ENCODE results near the gene GRIN3B.
A peak's percentile ranks its signal among the peaks of the same experiment; 100 is the strongest.

Gene GRIN3B

DNA sequence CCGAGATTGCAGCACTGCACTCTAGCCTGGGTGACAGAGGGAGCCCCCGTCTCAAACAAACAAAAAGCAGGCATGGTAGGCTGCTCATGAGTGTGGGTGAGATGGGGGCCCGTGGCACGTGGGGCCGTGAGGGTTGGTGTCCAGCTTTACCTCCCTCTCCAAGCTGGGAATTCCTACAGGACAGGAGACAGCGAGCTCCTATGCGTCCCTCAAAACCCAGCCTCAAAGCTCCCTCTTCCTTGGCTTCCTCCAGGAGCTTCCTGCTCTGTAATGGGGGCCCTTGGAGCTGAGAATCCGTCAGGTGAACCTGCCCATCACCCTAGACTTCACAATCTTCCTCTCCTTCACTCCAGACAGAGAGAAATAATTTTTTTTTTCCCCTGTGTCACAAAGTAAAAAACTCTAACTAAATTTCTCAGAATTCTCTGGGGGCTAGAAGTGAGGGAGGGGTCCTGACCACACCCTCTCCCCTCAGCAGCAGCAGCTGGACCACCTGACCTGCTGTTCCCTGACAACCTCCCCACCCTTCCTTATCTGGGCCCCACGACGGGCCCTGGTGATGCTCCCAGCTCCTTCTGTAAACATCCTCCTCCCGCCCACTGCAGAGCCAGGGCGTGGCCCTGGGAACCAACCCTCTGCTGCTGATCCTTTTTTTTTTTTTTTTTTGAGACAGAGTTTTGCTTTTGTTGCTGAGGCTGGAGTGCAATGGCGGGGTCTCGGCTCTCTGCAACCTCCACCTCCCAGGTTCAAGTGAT, 38.2 kb upstream of the GRIN3B start:
- Histone ChIP-seq H3K27me3 (replicated peaks in 2 of 5; ENCODE audit: control insufficient read depth in 4 of 5, insufficient read depth in 5 of 5, low read length in 4 of 5) (no peaks in the 10 kb centered on the region), H3K9me3 (ENCODE audit: control extremely low read depth in 1 of 5, control insufficient read depth in 4 of 5, insufficient read depth in 2 of 5, low read depth in 1 of 5, low read length in 4 of 5) (peaks cover 0 to 4% (median 3%) of the 10 kb centered on the region in 5 experiments), H3K4me3 (ENCODE audit: control insufficient read depth in 1 of 7, extremely low read depth in 1 of 7, insufficient read depth in 4 of 7, low read depth in 2 of 7, low read length in 6 of 7) (no peak overlapping the region), H3K27ac (ENCODE audit: insufficient read depth in 1 of 2, low read depth in 1 of 2, low read length in 2 of 2, poor library complexity in 1 of 2, severe bottlenecking in 2 of 2) (no peak overlapping the region), H3K4me1 (ENCODE audit: control extremely low read depth in 1 of 4, control insufficient read depth in 4 of 4, insufficient read depth in 4 of 4, low read length in 3 of 4) (peaks cover 0 to 24% (median 11%) of the 10 kb centered on the region in 4 experiments), H3K36me3 (ENCODE audit: control insufficient read depth in 4 of 4, insufficient read depth in 4 of 4, low read length in 3 of 4) (peaks cover 5 to 65% (median 28%) of the 10 kb centered on the region in 4 experiments)
- peak in 1 of 3 donors; percentile 36 for DNase-seq
- CTCF ChIA-PET: interaction anchor here (0.7 to 1.3 kb wide), 6 partner anchors 9 to 38 kb away, joined by 3 to 5 read pairs (median 3); no protein-coding TSS in a partner anchor
- 93% methylated on average over 7 of the region's 14 CpGs for WGBS (ENCODE audit: insufficient coverage)
- POLR2A ChIA-PET: no interaction called here

- 92% methylated on average over 21 of the region's 31 CpGs for WGBS (ENCODE audit: insufficient coverage)
- POLR2A ChIA-PET: no interaction called here
These were observed 37.4 kb upstream of the GRIN3B start for GRCh38 chr19:962683-963400.

GRCh38 chr19:963486-963951, 36.7 kb upstream of the GRIN3B start:
- H3K4me1 ChIP-seq (ENCODE audit: control extremely low read depth in 1 of 4, control insufficient read depth in 4 of 4, insufficient read depth in 4 of 4, low read length in 3 of 4): peaks cover 0 to 24% (median 11%) of the 10 kb centered on the region in 4 experiments
- ChIA-PET POLR2A (no interaction called here), CTCF (interaction anchor here (1.7 to 2.0 kb wide), 2 partner anchors 40 to 46 kb away, joined by 3 to 5 read pairs; no protein-coding TSS in a partner anchor)
- no peak for DNase-seq
- H3K4me3 ChIP-seq (ENCODE audit: control insufficient read depth in 1 of 7, extremely low read depth in 1 of 7, insufficient read depth in 4 of 7, low read depth in 2 of 7, low read length in 6 of 7): no peak overlapping the region
- peaks cover 0 to 4% (median 3%) of the 10 kb centered on the region in 5 experiments for H3K9me3 ChIP-seq (ENCODE audit: control extremely low read depth in 1 of 5, control insufficient read depth in 4 of 5, insufficient read depth in 2 of 5, low read depth in 1 of 5, low read length in 4 of 5)
- no peak overlapping the region for H3K27ac ChIP-seq (ENCODE audit: insufficient read depth in 1 of 2, low read depth in 1 of 2, low read length in 2 of 2, poor library complexity in 1 of 2, severe bottlenecking in 2 of 2)
- WGBS (ENCODE audit: insufficient coverage): 79% methylated on average over 9 of the region's 11 CpGs
- H3K36me3 ChIP-seq (ENCODE audit: control insufficient read depth in 4 of 4, insufficient read depth in 4 of 4, low read length in 3 of 4): peaks cover 5 to 75% (median 35%) of the 10 kb centered on the region in 4 experiments
- no peaks in the 10 kb centered on the region for H3K27me3 ChIP-seq (replicated peaks in 2 of 5; ENCODE audit: control insufficient read depth in 4 of 5, insufficient read depth in 5 of 5, low read length in 4 of 5)

More at GRCh38 chr19:962683-963400, 37.4 kb upstream of the GRIN3B start:
- peaks cover 0 to 24% (median 11%) of the 10 kb centered on the region in 4 experiments for H3K4me1 ChIP-seq (ENCODE audit: control extremely low read depth in 1 of 4, control insufficient read depth in 4 of 4, insufficient read depth in 4 of 4, low read length in 3 of 4)
- CTCF ChIA-PET: interaction anchor here (0.6 to 1.7 kb wide), 5 partner anchors 9 to 47 kb away, joined by 3 to 5 read pairs (median 3); no protein-coding TSS in a partner anchor
- H3K4me3 ChIP-seq (ENCODE audit: control insufficient read depth in 1 of 7, extremely low read depth in 1 of 7, insufficient read depth in 4 of 7, low read depth in 2 of 7, low read length in 6 of 7): no peak overlapping the region
- H3K27me3 ChIP-seq (replicated peaks in 2 of 5; ENCODE audit: control insufficient read depth in 4 of 5, insufficient read depth in 5 of 5, low read length in 4 of 5): no peaks in the 10 kb centered on the region
- no peak for DNase-seq
- no peak overlapping the region for H3K27ac ChIP-seq (ENCODE audit: insufficient read depth in 1 of 2, low read depth in 1 of 2, low read length in 2 of 2, poor library complexity in 1 of 2, severe bottlenecking in 2 of 2)
- peaks cover 5 to 71% (median 32%) of the 10 kb centered on the region in 4 experiments for H3K36me3 ChIP-seq (ENCODE audit: control insufficient read depth in 4 of 4, insufficient read depth in 4 of 4, low read length in 3 of 4)
- H3K9me3 ChIP-seq (ENCODE audit: control extremely low read depth in 1 of 5, control insufficient read depth in 4 of 5, insufficient read depth in 2 of 5, low read depth in 1 of 5, low read length in 4 of 5): peaks cover 0 to 4% (median 3%) of the 10 kb centered on the region in 5 experiments

DNA sequence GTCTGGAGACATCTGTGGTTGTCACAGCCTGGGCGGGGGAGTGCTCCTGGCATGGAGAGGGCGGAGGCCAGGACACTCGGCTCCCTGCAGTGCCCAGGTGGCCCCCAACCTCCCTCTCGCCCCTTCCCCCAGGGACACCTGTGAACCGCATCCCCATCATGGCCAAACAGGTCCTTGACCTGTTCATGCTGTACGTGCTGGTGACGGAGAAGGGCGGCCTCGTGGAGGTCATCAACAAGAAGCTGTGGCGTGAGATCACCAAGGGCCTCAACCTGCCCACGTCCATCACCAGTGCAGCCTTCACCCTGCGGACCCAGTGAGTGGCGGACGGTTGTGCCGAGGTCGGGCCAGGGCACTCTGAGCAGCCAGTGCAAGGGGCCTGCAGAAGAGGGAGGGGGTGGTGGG, 36.1 kb upstream of the GRIN3B start:
- Histone ChIP-seq H3K4me3 (ENCODE audit: control insufficient read depth in 1 of 7, extremely low read depth in 1 of 7, insufficient read depth in 4 of 7, low read depth in 2 of 7, low read length in 6 of 7) (no peak overlapping the region), H3K4me1 (ENCODE audit: control extremely low read depth in 1 of 4, control insufficient read depth in 4 of 4, insufficient read depth in 4 of 4, low read length in 3 of 4) (peaks cover 0 to 24% (median 11%) of the 10 kb centered on the region in 4 experiments), H3K36me3 (ENCODE audit: control insufficient read depth in 4 of 4, insufficient read depth in 4 of 4, low read length in 3 of 4) (peaks cover 5 to 77% (median 34%) of the 10 kb centered on the region in 4 experiments), H3K27ac (ENCODE audit: insufficient read depth in 1 of 2, low read depth in 1 of 2, low read length in 2 of 2, poor library complexity in 1 of 2, severe bottlenecking in 2 of 2) (no peak overlapping the region), H3K27me3 (replicated peaks in 2 of 5; ENCODE audit: control insufficient read depth in 4 of 5, insufficient read depth in 5 of 5, low read length in 4 of 5) (no peaks in the 10 kb centered on the region), H3K9me3 (ENCODE audit: control extremely low read depth in 1 of 5, control insufficient read depth in 4 of 5, insufficient read depth in 2 of 5, low read depth in 1 of 5, low read length in 4 of 5) (peaks cover 0 to 4% (median 3%) of the 10 kb centered on the region in 5 experiments)
- WGBS (ENCODE audit: insufficient coverage): 95% methylated on average over 11 of the region's 16 CpGs
- DNase-seq: no peak
- ChIA-PET POLR2A (no interaction called here), CTCF (interaction anchor here (0.7 to 2.0 kb wide), 4 partner anchors 18 to 46 kb away, joined by 3 to 7 read pairs (median 4); partner anchors contain the start of gene WDR18)

DNA sequence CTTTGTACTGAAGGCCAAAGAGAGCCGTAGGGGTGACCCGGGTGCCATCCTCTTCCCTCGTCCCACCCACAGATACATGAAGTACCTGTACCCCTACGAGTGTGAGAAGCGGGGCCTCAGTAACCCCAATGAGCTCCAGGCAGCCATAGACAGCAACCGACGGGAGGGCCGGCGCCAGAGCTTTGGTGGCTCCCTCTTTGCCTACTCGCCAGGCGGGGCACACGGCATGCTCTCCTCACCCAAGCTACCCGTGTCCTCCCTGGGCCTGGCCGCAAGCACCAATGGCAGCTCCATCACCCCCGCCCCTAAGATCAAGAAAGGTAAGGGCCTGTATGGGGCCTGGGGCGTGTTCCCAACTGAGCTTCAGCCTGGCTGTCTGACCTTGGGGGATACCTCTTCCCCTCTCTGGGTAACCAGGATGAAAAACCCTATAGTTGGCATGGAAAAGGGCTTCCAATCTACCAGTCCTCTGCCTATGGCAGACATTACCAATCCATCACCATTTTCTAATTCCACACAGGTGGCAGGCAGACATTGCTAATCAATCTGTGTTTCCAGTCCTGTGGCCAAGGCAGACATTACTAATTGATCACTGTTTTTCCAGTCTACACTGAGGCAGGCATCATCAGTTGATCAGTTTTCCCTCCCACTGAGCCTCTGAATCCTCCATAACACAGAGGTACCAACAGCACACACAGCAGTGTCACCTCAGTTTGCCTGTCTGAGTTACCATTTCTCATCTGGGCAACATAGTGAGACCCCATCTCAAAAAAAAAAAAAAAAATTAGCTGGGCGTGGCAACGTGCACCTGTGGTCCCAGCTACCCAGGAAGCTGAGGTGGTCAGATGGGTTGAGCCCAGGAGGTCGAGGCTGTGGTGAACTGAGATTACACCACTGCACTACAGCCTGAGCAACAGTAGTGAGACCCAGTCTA, 35.2 kb upstream of the GRIN3B start:
- POLR2A ChIA-PET: no interaction called here
- H3K36me3 ChIP-seq (ENCODE audit: control insufficient read depth in 4 of 4, insufficient read depth in 4 of 4, low read length in 3 of 4): peaks cover 5 to 74% (median 37%) of the 10 kb centered on the region in 4 experiments
- CTCF ChIA-PET: interaction anchor here (0.5 to 2.0 kb wide), 4 partner anchors 17 to 194 kb away, joined by 3 to 7 read pairs (median 4); partner anchors contain the start of gene WDR18

DNA sequence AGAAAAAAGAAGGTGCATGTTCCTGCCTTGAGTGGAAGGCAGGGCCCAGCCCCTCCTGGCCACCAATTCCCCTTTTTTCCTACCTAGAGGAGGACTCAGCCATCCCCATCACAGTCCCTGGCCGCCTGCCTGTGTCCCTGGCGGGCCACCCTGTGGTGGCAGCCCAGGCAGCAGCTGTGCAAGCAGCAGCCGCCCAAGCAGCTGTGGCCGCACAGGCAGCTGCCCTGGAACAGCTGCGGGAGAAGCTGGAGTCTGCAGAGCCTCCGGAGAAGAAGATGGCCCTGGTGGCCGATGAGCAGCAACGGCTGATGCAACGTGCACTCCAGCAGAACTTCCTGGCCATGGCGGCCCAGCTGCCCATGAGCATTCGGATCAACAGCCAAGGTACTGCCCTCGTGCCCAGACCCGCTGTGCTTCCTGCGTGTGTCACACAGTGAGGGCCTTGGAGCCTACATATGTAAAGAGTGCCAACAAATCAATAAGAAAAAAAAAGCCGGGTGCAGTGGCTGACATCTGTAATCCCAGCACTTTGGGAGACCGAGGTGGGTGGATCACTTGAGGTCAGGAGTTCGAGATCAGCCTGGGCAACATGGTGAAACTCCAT, 33.6 kb upstream of the GRIN3B start:
- Histone ChIP-seq H3K36me3 (ENCODE audit: control insufficient read depth in 4 of 4, insufficient read depth in 4 of 4, low read length in 3 of 4) (peaks cover 11 to 77% (median 46%) of the 10 kb centered on the region in 4 experiments), H3K27ac (ENCODE audit: insufficient read depth in 1 of 2, low read depth in 1 of 2, low read length in 2 of 2, poor library complexity in 1 of 2, severe bottlenecking in 2 of 2) (no peak overlapping the region), H3K4me1 (ENCODE audit: control extremely low read depth in 1 of 4, control insufficient read depth in 4 of 4, insufficient read depth in 4 of 4, low read length in 3 of 4) (peaks cover 0 to 15% (median 5%) of the 10 kb centered on the region in 4 experiments), H3K4me3 (ENCODE audit: control insufficient read depth in 1 of 7, extremely low read depth in 1 of 7, insufficient read depth in 4 of 7, low read depth in 2 of 7, low read length in 6 of 7) (no peak overlapping the region), H3K27me3 (replicated peaks in 2 of 5; ENCODE audit: control insufficient read depth in 4 of 5, insufficient read depth in 5 of 5, low read length in 4 of 5) (no peaks in the 10 kb centered on the region), H3K9me3 (ENCODE audit: control extremely low read depth in 1 of 5, control insufficient read depth in 4 of 5, insufficient read depth in 2 of 5, low read depth in 1 of 5, low read length in 4 of 5) (peaks cover 0 to 10% (median 9%) of the 10 kb centered on the region in 5 experiments)
- DNase-seq: peak in 1 of 3 donors; percentile 22
- POLR2A ChIA-PET: no interaction called here
- CTCF ChIA-PET: interaction anchor here (0.6 to 1.9 kb wide), 4 partner anchors 14 to 44 kb away, joined by 3 to 6 read pairs (median 3); no protein-coding TSS in a partner anchor
- WGBS (ENCODE audit: insufficient coverage): 92% methylated on average over 14 of the region's 17 CpGs

More for the DNA sequence above, 35.2 kb upstream of the GRIN3B start:
- 98% methylated on average over 19 of the region's 19 CpGs for WGBS (ENCODE audit: insufficient coverage)
- DNase-seq: peak; percentile 39 to 77 (median 55)
- Histone ChIP-seq H3K4me1 (ENCODE audit: control extremely low read depth in 1 of 4, control insufficient read depth in 4 of 4, insufficient read depth in 4 of 4, low read length in 3 of 4) (peaks cover 0 to 24% (median 11%) of the 10 kb centered on the region in 4 experiments), H3K27me3 (replicated peaks in 2 of 5; ENCODE audit: control insufficient read depth in 4 of 5, insufficient read depth in 5 of 5, low read length in 4 of 5) (no peaks in the 10 kb centered on the region), H3K4me3 (ENCODE audit: control insufficient read depth in 1 of 7, extremely low read depth in 1 of 7, insufficient read depth in 4 of 7, low read depth in 2 of 7, low read length in 6 of 7) (no peak overlapping the region), H3K27ac (ENCODE audit: insufficient read depth in 1 of 2, low read depth in 1 of 2, low read length in 2 of 2, poor library complexity in 1 of 2, severe bottlenecking in 2 of 2) (no peak overlapping the region), H3K9me3 (ENCODE audit: control extremely low read depth in 1 of 5, control insufficient read depth in 4 of 5, insufficient read depth in 2 of 5, low read depth in 1 of 5, low read length in 4 of 5) (peaks cover 0 to 4% (median 3%) of the 10 kb centered on the region in 5 experiments)
